ENCODE data around the gene CBL. TPM values are rescaled to one million over a fixed set of nuclear protein-coding genes. Genes with fewer than 3 reads are reported as not detected.
A peak's percentile ranks its signal among the peaks of the same experiment; 100 is the strongest.

Gene CBL
- total RNA-seq, 1 experiment from 2014 or later, result 45.6 TPM

DNA sequence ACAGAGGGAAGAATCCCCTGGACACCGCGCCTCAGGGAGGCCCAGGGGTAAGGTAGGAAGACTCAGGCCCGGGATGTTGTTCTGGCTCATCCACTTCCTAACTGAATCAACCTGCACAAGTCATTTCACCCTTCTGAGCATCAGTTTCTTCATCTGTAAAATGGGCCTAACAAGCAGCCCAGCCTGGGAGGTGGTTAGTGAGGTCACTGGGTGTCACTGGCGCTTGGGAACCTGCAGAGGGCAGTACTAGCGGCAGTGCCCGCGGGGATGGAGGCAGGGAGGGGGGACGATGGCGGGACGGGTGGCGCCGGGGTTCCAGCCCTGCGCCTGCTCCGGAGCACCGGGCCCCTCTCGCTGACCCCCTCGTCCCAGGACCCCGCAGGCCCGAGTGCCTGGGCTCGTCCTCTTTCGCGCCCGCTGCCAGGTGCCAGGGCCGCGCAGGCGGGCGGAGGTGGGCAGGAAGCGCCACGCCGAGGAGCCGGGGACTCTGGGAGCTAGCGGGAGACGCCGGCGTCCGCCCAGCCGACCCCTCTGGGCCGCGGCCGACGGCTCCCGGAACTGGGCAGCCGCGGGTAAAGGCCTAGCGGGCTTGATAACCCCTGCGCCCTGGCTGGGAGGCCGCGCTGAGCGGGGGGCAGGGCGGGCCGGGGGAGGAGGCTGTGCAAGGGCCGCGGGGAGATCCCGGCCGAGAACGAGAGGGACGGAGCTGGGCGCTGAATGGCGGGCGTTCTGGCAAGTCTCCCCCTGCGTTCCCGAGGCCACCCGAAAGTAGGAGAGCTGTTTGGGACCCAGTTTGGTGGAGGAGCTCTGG is 37.5 kb upstream of the CBL start, which contains the start of gene NLRX1 (continued):
- TF ChIP-seq, protein P1, sequence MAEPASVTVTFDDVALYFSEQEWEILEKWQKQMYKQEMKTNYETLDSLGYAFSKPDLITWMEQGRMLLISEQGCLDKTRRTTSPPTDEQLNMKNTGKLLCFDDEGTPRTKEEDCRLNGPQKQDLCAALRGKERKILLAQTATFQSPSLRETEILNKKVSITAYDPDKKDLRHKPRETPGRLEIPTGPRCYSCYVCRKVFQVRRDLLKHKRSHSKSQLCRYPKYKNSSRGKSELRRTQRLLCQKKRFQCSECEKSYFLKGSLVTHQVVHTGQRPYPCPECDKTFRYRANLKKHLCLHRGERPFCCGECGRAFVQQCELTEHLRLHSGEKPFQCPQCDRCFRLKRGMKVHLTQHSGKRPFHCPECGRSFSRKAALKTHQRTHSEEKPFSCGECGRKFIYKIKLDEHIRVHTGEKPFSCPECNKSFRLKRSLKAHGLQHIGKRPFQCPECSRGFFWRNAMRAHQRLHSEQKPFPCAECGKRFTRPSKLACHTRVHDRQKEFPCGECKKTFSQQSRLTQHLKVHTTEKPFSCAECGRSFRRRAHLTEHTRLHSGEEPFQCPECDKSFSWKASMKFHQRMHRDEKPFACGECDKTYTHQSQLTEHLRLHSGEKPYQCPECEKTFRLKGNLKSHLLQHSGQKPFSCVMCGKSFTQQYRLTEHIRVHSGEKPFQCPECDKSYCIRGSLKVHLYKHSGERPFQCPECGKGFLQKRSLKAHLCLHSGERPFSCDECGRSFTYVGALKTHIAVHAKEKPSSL (CRISPR knock-in tag; conservative IDR thresholded peaks at IDR 0.05), result no peak
- TF ChIP-seq, protein P2, sequence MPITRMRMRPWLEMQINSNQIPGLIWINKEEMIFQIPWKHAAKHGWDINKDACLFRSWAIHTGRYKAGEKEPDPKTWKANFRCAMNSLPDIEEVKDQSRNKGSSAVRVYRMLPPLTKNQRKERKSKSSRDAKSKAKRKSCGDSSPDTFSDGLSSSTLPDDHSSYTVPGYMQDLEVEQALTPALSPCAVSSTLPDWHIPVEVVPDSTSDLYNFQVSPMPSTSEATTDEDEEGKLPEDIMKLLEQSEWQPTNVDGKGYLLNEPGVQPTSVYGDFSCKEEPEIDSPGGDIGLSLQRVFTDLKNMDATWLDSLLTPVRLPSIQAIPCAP (CRISPR knock-in tag; IDR thresholded peaks at IDR 0.05), result no peak
- TF ChIP-seq ATF1 (CRISPR knock-in tag; IDR thresholded peaks at IDR 0.05) (peak; percentile 50; the same call in 1 of the 2 replicates), SP1 (CRISPR knock-in tag; conservative IDR thresholded peaks at IDR 0.05) (peak; percentile 62), MYBL2 (CRISPR knock-in tag; IDR thresholded peaks at IDR 0.05) (peak; percentile 75; the same call in 1 of the 2 replicates), ZNF121 (CRISPR knock-in tag; IDR thresholded peaks at IDR 0.05) (peak; percentile 93), FOXK1 (CRISPR knock-in tag; IDR thresholded peaks at IDR 0.05) (peak; percentile 6; the same call in 1 of the 2 replicates), SMAD4 (CRISPR knock-in tag; IDR thresholded peaks at IDR 0.05) (no peak), GTF2I (CRISPR knock-in tag; conservative IDR thresholded peaks at IDR 0.05) (peak; percentile 100), ZNF219 (CRISPR knock-in tag; IDR thresholded peaks at IDR 0.05; ENCODE audit: borderline replicate concordance) (no peak), EMX1 (CRISPR knock-in tag; IDR thresholded peaks at IDR 0.05) (peak; percentile 67), NR1H2 (CRISPR knock-in tag; IDR thresholded peaks at IDR 0.05) (no peak), NR3C1 (CRISPR knock-in tag; conservative IDR thresholded peaks at IDR 0.05; ENCODE audit: low read depth) (0 out of 2 replicates have a peak, but pooled peaks have one; percentile 52)
- TF ChIP-seq, protein P3, sequence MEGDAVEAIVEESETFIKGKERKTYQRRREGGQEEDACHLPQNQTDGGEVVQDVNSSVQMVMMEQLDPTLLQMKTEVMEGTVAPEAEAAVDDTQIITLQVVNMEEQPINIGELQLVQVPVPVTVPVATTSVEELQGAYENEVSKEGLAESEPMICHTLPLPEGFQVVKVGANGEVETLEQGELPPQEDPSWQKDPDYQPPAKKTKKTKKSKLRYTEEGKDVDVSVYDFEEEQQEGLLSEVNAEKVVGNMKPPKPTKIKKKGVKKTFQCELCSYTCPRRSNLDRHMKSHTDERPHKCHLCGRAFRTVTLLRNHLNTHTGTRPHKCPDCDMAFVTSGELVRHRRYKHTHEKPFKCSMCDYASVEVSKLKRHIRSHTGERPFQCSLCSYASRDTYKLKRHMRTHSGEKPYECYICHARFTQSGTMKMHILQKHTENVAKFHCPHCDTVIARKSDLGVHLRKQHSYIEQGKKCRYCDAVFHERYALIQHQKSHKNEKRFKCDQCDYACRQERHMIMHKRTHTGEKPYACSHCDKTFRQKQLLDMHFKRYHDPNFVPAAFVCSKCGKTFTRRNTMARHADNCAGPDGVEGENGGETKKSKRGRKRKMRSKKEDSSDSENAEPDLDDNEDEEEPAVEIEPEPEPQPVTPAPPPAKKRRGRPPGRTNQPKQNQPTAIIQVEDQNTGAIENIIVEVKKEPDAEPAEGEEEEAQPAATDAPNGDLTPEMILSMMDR (IDR thresholded peaks at IDR 0.05), result peak; percentile 43; the same call in 1 of the 2 replicates
- TF ChIP-seq, protein P4, sequence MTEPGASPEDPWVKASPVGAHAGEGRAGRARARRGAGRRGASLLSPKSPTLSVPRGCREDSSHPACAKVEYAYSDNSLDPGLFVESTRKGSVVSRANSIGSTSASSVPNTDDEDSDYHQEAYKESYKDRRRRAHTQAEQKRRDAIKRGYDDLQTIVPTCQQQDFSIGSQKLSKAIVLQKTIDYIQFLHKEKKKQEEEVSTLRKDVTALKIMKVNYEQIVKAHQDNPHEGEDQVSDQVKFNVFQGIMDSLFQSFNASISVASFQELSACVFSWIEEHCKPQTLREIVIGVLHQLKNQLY (CRISPR knock-in tag; IDR thresholded peaks at IDR 0.05), result no peak; the same call in 1 of the 2 replicates
- TF ChIP-seq, protein P5, sequence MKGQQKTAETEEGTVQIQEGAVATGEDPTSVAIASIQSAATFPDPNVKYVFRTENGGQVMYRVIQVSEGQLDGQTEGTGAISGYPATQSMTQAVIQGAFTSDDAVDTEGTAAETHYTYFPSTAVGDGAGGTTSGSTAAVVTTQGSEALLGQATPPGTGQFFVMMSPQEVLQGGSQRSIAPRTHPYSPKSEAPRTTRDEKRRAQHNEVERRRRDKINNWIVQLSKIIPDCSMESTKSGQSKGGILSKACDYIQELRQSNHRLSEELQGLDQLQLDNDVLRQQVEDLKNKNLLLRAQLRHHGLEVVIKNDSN (CRISPR knock-in tag; IDR thresholded peaks at IDR 0.05), result no peak
- TF ChIP-seq, protein P6, sequence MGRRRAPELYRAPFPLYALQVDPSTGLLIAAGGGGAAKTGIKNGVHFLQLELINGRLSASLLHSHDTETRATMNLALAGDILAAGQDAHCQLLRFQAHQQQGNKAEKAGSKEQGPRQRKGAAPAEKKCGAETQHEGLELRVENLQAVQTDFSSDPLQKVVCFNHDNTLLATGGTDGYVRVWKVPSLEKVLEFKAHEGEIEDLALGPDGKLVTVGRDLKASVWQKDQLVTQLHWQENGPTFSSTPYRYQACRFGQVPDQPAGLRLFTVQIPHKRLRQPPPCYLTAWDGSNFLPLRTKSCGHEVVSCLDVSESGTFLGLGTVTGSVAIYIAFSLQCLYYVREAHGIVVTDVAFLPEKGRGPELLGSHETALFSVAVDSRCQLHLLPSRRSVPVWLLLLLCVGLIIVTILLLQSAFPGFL (CRISPR knock-in tag; IDR thresholded peaks at IDR 0.05; ENCODE audit: borderline replicate concordance), result no peak
- TF ChIP-seq, protein P7, sequence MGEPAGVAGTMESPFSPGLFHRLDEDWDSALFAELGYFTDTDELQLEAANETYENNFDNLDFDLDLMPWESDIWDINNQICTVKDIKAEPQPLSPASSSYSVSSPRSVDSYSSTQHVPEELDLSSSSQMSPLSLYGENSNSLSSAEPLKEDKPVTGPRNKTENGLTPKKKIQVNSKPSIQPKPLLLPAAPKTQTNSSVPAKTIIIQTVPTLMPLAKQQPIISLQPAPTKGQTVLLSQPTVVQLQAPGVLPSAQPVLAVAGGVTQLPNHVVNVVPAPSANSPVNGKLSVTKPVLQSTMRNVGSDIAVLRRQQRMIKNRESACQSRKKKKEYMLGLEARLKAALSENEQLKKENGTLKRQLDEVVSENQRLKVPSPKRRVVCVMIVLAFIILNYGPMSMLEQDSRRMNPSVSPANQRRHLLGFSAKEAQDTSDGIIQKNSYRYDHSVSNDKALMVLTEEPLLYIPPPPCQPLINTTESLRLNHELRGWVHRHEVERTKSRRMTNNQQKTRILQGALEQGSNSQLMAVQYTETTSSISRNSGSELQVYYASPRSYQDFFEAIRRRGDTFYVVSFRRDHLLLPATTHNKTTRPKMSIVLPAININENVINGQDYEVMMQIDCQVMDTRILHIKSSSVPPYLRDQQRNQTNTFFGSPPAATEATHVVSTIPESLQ (CRISPR knock-in tag; IDR thresholded peaks at IDR 0.05), result no peak
- TF ChIP-seq, protein P8, sequence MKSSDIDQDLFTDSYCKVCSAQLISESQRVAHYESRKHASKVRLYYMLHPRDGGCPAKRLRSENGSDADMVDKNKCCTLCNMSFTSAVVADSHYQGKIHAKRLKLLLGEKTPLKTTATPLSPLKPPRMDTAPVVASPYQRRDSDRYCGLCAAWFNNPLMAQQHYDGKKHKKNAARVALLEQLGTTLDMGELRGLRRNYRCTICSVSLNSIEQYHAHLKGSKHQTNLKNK (CRISPR knock-in tag; IDR thresholded peaks at IDR 0.05), result no peak
- TF ChIP-seq, protein P9, sequence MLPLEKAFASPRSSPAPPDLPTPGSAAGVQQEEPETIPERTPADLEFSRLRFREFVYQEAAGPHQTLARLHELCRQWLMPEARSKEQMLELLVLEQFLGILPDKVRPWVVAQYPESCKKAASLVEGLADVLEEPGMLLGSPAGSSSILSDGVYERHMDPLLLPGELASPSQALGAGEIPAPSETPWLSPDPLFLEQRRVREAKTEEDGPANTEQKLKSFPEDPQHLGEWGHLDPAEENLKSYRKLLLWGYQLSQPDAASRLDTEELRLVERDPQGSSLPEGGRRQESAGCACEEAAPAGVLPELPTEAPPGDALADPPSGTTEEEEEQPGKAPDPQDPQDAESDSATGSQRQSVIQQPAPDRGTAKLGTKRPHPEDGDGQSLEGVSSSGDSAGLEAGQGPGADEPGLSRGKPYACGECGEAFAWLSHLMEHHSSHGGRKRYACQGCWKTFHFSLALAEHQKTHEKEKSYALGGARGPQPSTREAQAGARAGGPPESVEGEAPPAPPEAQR (CRISPR knock-in tag; IDR thresholded peaks at IDR 0.05), result no peak
- TF ChIP-seq, protein P10, sequence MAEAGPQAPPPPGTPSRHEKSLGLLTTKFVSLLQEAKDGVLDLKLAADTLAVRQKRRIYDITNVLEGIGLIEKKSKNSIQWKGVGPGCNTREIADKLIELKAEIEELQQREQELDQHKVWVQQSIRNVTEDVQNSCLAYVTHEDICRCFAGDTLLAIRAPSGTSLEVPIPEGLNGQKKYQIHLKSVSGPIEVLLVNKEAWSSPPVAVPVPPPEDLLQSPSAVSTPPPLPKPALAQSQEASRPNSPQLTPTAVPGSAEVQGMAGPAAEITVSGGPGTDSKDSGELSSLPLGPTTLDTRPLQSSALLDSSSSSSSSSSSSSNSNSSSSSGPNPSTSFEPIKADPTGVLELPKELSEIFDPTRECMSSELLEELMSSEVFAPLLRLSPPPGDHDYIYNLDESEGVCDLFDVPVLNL (CRISPR knock-in tag; IDR thresholded peaks at IDR 0.05; ENCODE audit: borderline replicate concordance, low read depth), result peak; percentile 32; the same call in 1 of the 2 replicates
- TF ChIP-seq, protein P11, sequence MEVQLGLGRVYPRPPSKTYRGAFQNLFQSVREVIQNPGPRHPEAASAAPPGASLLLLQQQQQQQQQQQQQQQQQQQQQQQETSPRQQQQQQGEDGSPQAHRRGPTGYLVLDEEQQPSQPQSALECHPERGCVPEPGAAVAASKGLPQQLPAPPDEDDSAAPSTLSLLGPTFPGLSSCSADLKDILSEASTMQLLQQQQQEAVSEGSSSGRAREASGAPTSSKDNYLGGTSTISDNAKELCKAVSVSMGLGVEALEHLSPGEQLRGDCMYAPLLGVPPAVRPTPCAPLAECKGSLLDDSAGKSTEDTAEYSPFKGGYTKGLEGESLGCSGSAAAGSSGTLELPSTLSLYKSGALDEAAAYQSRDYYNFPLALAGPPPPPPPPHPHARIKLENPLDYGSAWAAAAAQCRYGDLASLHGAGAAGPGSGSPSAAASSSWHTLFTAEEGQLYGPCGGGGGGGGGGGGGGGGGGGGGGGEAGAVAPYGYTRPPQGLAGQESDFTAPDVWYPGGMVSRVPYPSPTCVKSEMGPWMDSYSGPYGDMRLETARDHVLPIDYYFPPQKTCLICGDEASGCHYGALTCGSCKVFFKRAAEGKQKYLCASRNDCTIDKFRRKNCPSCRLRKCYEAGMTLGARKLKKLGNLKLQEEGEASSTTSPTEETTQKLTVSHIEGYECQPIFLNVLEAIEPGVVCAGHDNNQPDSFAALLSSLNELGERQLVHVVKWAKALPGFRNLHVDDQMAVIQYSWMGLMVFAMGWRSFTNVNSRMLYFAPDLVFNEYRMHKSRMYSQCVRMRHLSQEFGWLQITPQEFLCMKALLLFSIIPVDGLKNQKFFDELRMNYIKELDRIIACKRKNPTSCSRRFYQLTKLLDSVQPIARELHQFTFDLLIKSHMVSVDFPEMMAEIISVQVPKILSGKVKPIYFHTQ (CRISPR knock-in tag; IDR thresholded peaks at IDR 0.05), result no peak
